ENCODE results near the gene WDR53.
"Not testable (repeated sequence)": the region's sequence is repeated elsewhere in the genome, so short reads cannot be mapped to it uniquely, and the experiment has no call there.

The WDR53 gene

GRCh38 chr3:196517162-196517800 lies 51.1 kb downstream of the WDR53 start:
- no peak for DNase-seq

GRCh38 chr3:196514913-196515621 lies 53.3 kb downstream of the WDR53 start, which contains the start of gene SMCO1:
TSS of gene SMCO1 (minus strand) at chr3:196515346. CDS start at chr3:196515209, 137 bp downstream.
- DNase-seq = no peak

GRCh38 chr3:196514350-196514716 lies 54.0 kb downstream of the WDR53 start:
- no peak for DNase-seq

GRCh38 chr3:196513697-196514349 lies 54.5 kb downstream of the WDR53 start:
- DNase-seq = no peak

- not testable (repeated sequence) for DNase-seq
These were observed 56.5 kb downstream of the WDR53 start for GRCh38 chr3:196511646-196512425.

- DNase-seq = not testable (repeated sequence)
These were observed 57.2 kb downstream of the WDR53 start for GRCh38 chr3:196511108-196511507.

- no peak for DNase-seq
These were observed 61.7 kb downstream of the WDR53 start for GRCh38 chr3:196506687-196507086.

- no peak for DNase-seq
These were observed 63.8 kb downstream of the WDR53 start for GRCh38 chr3:196504556-196504955.

Data from stimulated activated naive CD4-positive, alpha-beta T cell (primary cell).